Left renal pelvis (tissue), 4 donors: ENCODE data around the gene SIRPD. TPM values are rescaled to one million over a fixed set of nuclear protein-coding genes. Genes with fewer than 3 reads are reported as not detected.
"Not testable (repeated sequence)": the region's sequence is repeated elsewhere in the genome, so short reads cannot be mapped to it uniquely, and the experiment has no call there.

ENCODE experiments used
- DNase-seq, 4 donors: peaks; one replicate each; pipeline ENCODE4 v3.0.0-alpha.2; 2013; ENCODE audit warnings: low read depth in 4 of 4, low spot score in 3 of 4
- polyA plus RNA-seq, 4 donors: library from polyadenylated mRNA; unstranded; fragments of 120-200 nt; gene quantifications; one replicate each; pipeline ENCODE4 v1.2.1, GENCODE V29; 2013; ENCODE audit not compliant: insufficient read length in 4 of 4

SIRPD gene
- not detected for polyA plus RNA-seq

DNA sequence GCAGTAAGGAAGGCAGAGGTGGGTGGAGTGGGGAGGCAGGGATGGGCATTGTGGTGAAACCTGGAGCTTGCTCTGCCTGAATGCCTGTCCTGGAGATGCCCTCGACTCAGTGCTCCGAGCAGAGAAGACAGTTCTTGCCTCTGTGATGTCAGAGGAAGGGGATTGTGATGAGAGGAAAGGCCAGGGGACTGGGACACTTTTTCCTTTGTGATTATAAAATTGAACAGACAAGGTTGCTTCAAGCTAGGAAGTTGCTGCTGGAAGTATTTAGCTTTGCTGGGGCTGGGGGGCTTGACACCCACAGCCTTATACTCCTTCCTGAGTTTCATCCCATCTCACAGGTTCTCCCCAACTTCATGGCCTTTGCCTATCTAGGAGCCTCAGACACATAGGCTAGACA is at the start of gene SIRPD:
TSS of gene SIRPD (minus strand) at position 101 of the 400 bp plus-strand sequence. CDS start at position 49, 52 bp downstream.
- DNase-seq = no peak

DNA sequence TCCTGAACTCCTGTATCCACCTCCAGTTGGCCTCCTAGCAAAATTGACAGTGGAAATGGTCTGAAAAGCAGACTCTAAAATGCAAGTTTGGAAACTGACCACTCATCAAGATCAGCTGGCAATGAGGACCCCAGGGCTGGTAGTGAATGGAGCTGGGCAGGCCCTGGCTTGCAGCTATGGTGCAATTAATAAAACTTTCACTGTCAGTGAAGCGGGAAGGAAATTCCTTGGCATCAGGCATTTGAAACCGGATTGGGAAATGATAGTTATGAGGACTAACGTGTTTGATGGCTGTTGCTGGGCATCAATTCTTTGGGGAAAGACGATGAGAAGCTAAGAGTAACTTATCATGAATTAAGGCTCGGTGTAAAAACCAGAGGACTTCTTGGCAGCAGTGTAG is 43.2 kb upstream of the SIRPD start:
- no peak for DNase-seq

DNA sequence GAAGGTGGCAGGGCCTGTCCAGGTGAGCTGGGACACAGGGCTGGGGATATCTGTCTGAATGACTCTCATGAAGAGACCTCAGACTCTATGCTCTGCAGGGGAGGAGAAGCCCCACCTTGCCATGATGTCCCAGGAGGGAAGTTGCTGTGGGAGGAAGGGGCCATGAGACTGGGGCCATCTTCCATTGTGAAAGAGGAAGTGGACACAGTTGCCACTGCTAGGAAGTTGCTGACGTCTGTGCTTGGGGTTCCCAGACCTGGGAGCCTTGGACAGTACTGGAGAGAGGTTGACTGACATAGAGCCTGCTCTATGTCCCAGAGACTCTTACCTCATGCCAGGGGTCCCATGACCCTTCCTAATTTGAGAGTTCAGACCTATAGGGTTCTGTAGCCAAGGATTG is 37.8 kb upstream of the SIRPD start:
- no peak for DNase-seq

DNA sequence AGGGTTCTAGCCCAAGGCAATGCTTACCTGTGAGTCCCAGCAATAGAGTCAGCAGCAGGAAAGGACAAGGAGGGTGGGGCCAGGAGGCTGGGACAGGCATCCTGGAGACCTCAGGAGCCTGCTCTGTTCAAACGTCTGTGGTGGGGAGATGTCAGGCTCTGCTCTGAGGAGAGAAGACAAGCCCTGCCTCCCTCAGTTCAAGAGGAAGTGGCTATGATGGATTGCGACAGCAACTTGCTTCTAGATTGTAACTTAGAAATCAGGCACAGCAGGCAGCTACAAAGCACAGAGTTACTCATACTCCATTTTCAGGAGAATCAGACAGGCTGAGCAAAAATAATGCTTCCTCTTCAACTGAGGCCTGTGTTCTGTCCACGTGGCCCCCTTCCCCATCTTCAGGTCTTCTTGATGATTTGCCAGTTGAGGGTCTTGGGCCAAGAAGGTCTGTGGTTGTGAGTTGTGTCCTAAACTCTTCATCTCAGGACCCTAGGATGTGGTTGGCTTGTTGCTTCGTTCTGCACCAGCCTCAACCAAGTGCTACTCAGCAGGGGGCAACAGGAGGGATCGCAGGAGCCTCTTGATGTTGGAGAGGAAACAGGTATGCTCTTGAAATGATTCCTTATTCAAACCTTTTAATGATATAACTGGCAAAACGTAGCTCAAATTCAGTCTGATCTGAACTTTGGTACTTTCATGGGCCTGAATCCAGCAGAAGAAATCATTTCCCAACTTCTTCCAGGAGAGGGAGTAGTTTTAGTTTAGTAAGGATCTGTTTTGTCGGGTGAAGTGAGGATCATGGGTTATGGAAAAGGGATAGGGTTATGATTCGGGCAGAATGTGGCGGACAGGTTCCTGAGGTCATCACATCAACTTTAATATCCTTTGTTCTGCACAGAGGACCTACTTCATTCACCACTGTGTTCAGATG is 31.3 kb upstream of the SIRPD start:
- DNase-seq = no peak

DNA sequence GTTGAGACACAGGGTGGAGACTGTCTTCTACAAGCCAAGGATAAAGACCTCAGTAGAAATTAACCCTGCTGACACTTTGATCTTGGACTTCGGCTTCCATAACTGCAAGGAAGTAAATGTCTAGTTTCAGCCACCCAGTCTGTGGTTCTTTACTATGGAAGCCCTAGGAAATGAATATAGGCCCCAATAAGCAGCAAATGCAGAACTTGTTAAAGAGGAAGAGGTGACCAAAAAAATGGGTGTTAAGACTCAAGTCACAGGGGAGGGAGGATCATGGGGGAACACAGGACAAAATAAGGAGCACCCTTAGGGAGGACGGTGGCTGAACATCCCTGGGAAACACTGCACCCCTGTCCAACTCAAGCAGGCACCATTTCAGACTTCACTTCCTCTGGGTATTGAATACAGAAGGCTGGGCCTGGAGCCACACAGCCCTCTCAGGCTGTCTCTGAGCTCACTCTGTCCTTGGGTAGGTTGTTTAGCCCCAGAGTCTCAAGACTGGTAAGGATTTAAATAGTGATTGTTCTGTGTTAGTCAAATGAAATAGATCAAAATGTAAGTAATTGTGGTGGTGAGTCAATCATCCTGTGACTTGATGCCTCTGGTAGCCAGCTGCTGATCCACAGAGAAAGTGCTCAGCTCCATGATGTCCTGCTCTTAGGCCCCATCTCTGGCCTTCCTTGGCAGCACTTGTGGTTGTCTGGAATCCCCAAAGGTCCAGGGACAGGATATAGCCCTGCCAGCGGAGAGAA is 30.5 kb upstream of the SIRPD start:
- DNase-seq = no peak

DNA sequence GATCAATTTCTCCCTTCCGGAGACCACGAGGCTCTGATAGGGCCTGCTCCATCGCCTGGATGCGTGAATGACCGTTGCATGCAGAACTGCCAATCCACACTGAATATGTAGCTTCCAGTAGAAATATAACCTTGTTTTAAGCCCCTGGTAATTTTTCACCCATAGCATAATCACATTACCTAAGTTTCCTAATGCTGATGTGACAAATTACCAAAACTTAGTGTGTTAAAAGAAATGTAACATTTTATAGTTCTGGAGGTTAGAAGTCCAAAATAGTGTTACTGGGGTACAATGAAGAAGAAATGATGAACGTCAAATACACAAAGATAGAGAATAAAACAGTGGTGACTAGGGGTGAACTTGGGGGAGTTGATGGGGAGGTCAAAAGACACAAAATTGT is 22.0 kb upstream of the SIRPD start:
- DNase-seq = no peak

DNA sequence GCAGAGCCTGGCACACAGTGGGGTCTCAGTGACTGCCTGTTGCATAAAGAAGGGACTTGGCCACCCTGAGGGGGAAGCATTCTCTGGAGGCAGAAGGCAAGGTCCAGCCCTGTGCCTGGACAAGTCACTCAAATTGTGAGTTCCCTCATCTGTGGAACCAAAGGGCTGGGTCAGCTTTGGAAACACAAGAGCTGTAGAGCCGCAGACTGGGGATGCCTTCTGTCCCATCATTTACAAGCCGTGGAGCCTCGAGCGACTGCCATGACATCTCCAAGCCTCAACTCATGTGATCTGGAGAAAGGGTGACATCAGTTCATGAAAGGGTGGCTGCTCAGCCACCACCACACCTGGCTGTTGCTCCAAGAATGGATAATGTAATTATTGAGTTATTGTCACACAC is 20.4 kb upstream of the SIRPD start:
- DNase-seq = no peak

DNA sequence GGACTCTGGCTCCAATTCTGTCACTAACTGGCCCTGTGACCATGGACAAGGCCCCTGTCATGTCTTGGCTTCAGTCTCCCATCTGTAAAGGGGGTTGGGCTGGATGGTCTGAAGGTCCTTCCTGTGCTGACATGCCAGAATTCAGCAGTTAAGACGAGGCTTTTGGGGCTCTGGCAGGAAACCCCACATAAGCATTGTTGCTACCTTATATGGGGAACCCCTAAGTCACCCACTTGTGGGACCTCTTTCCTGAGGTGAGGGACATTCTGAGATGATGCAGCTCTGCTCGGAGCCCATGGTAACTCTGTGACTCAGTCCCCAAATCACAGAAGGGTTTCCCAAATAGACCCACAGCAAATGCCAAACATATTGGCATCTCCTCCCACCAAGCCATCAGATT is 19.8 kb upstream of the SIRPD start:
- not testable (repeated sequence) for DNase-seq

DNA sequence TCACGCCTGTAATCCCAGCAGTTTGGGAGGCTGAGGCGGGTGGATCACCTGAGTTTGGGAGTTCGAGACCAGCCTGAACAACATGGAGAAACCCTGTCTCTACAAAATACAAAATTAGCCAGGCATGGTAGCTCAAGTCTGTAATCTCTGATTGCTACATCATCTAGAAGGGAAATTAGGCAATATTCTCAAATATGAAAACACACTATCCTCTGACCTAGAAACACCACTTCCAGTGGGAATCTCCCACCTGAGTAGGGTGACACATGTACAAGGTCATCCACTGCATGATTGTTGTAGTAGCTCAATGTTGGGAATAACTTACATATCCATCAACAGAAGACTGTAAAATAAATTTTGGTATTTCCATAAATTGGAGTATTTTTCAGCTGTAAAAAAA is 19.1 kb upstream of the SIRPD start:
- no peak for DNase-seq

DNA sequence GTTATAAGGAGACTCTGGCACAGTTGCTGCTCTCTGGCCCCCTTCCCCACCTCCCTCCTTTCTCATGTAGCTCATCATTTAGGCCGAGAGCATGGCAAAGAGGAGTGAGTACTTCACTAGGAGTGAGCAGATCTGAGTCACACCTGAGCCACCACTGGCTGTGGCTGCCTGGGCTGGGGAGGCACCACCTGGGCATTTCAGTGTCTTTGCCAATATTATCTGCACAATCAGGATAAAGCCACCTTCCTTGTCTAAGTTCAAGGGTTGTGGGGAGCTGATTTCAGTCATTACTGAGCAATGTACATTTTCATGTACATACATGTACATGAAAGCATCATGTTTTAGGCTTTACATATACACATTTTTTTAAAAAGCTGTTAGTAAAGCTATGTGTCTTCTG is 18.5 kb upstream of the SIRPD start:
- DNase-seq = not testable (repeated sequence)

DNA sequence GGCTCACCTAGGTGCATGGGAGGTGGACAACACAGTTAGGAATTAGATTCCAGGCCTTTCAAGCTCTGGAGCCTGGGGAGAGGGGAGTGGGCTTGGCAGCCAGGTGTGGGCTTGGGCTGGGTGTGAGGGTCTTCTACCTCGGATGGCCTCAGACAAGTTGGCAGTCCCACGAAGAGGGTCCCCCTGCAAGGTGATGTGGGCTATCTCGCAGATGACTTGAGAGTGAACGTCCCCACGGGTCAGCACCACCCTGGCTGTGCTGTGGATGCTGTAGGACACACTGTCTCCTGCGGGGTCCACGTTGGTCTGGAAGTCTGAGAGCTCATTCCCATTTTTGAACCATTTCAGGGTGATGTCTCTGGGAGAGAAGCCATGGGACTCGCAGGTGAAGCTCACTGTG is 14.1 kb upstream of the SIRPD start:
- DNase-seq = not testable (repeated sequence)

DNA sequence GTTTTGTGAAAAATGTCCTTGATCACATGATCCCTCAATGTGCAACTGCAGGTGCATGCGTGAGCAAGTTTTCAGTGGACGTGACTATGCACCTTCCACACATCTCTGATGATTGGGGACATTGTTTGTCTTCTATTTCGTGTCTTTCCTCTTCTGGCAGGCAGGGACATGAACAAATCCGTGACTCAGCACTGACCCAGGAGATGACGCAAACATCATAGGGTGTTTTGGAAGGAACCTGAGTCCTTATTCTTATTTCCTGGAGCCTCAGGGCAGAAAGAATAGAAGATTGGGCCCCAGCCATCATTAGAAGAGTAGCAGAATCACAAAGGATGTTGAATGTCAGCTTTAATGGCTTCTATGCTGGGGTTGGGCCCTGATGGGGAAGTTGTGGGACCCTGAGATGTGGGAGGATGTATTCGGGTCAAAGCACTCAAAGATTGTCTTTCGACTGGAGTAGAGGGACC is 11.9 kb upstream of the SIRPD start:
- no peak for DNase-seq

DNA sequence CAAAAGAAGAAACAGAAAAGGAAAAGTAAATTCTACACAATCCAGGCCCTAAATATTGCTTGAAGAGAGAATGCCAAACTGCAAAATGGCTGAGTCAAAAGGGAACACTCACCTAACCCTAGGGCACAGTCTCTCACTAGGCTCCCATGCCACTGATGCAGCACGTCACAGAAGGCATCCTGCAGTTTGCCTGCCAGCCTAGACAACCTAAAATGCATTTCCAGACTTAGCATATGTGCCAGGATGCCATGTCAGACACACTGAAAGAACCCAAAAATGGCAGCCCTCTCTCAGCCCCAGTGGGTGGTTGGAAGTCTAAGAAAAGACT is 10.6 kb upstream of the SIRPD start:
- DNase-seq = no peak

DNA sequence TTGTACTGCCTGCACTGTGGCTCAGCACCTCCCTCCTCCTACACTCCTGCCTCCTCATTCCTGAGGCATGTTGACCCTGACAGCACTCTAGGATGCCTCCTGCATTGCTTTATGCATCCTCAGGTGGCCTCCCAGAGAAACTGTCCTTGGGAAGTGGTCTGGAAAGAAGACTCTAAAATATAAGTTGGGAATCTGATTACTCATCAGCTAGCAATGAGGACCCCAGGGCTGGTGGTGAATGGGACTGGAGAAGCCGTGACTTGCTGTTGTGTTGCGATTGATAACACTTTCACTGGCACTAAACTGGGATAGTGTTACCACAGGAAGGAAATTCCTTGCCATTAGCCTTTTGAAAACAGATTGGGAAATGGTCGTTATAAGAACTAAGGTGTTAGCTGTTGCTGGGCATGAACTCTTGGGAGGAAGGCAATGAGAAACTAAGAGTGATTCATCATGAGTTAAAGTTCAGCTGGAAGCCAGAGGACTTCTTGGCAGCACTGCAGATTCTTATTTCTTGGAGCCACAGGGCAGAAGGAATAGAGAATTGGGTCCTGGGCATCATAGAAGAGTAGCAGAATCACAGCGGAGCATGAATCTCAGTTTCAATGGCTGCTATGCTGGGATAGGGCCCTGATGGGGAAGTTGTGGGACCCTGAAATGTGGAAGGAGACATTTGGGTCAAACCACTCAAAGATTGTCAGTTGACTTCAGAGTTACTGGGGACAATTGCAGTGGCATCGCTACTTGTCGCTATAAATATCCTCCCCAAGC is 10.1 kb upstream of the SIRPD start:
- DNase-seq = no peak

DNA sequence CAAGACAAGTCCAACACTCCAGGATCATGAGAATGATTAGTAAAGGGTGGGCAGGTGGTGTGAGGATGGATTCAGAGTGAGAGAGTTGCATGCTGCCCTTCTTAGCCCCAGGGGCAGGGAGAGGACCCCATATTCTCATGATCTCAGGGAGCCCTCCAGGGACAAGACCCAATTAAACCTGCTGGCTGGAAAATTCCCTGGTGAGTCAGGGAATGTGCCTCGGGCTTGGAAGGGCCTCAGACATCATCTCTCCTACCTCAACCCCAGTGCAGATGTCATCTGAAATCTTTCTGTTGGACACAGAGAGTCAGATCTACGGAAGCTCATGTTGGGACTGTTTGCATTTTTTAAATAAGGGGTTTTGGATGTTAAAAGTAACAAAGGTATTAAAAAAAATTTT is 9.2 kb upstream of the SIRPD start:
- no peak for DNase-seq

DNA sequence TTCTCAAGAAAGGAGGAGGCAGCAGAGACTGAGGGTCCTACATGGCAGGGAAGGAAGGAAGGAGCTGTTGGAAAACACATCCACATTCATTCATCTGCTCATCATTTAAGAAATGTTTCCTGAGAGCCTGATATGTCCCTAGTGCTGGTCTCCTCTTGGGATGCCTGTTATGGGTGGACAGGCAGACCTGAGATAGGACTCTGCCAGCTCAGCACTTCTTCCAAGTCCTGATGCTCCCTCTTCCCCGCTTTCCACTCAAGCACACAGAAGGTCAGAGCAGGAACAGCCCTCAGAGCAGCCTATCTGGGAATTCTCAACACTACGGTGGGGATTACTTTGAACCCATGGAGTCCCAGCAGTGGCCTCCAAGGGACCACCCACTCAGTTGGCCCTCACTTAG is 8.0 kb upstream of the SIRPD start:
- no peak for DNase-seq

DNA sequence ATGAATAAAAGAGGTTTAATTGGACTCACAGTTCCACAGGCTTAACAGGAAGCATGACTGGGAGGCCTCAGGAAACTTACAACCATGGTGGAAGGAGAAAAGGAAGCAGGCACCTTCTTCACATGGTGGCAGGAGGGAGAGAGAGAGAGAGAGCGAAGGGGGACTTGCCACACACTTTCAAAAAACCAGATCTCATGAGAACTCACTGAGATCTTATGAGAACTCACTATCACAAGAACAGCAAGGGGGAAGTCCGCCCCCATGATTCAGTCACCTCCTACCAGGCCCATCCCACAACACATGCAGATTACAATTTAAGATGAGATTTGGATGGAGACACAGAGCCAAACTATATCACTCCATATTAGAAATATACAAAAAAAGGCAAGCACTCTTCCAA is 6.1 kb upstream of the SIRPD start:
- no peak for DNase-seq

DNA sequence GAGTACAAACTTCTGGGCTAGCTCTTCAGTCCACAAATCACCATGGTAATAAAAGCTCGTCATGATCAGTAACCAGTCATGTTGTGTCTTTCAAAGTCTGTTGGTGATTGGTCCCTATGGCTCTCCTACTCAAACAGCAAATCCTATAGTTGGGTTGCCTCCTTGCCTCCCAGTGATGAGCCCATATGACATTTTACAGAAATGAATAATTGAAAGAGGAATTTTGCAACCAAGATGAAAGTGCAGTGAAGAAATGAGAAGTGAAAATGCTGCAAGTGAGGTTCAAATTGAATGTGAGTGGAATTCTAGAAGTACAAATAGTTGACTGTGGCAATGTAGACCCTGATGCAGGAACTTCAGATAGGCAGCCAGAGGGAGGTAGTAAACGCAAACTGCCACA is 5.1 kb upstream of the SIRPD start:
- DNase-seq = no peak

DNA sequence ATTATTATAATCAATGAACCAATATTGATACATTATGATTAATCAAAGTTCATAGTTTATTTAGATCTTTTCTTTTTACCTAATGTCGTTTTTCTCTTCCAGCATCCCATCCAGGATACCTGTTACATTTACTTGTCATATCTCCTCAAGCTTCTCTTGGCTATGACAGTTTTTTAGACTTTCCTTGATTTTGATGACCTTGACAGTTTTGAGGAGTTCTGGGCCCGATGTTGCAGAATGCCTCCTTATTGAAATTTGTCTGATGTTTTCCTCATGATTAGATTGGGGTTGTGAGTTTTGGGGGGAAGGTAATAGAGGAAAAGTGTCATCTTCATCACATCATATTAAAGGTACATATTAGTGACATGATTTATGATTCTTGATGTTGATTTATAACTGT is 3.8 kb upstream of the SIRPD start:
- DNase-seq = no peak

DNA sequence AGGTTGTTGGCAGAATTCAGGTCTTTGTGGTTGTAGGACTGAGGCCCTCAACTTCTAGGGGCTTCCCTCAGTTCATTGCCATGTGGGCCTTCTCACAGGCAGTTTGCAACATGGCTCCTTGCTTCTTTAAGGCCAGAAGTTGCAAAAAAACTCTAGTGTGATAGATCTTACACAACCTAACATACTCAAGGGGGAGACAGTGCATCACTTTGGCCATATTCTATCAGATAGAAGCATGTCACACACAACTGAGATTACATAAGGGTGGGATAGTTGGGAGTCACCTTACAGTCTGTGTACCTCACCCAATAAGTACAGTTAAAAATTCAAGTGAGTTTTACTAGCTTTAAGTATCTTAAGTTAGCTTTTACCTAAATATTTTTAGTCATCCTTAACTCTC is 1.6 kb downstream of the SIRPD start:
- no peak for DNase-seq

DNA sequence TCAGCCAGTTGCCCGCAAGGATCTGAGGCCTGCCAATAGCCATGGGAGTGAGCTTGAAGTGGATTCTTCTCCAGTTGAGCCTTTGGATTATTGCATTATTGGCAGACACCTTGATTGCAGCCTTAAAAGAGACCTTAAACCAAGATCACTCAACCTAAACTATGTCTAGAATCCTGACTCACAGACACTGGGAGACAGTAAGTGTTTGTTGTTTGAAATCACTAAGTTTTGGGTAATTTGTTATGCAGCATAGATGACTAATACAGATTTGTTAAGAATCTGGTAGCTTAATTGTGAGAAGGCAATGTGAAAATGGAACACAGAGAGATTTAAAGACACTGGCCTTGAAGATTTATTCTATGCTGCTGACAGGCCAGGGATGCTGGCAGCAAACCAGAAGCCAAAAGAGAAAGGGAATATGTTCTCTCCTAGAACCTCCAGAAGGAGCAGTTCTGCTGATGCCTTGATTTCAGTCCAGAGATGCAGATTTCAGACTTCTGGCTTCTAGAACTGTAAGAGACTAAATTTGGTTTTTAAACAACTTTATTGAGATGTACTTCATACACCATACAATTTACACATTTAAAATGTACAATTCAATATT is 17.6 kb downstream of the SIRPD start:
- DNase-seq = no peak
